DND-41 (cell line): ENCODE measurements around the gene KLF9.

ENCODE experiments used
- CTCF ChIP-seq: IDR thresholded peaks from 2 replicates; pipeline ENCODE4 v1.5.1; 2012; ENCODE audit warnings: borderline replicate concordance, low read length, moderate library complexity, mild to moderate bottlenecking; ENCODE audit not compliant: poor library complexity, severe bottlenecking; ENCODE audit errors: extremely low read depth
- EZH2 ChIP-seq: IDR thresholded peaks from 3 replicates; pipeline ENCODE4 v1.6.1; 2012; ENCODE audit warnings: borderline replicate concordance, low read depth, mild to moderate bottlenecking, moderate library complexity, low read length, inconsistent platforms; ENCODE audit not compliant: severe bottlenecking

GRCh38 chr9:70455993-70456704 lies 41.7 kb upstream of the KLF9 start:
- TF ChIP-seq CTCF (no peak), EZH2 (no peak)
